K562 (cell line): ENCODE measurements around the gene THAP2. TPM values are rescaled to one million over a fixed set of nuclear protein-coding genes. Genes with fewer than 3 reads are reported as not detected.

Experiments
- ATAC-seq: fragments of 200-7000 bp; cut with Tn5 transposase; 3 replicates; pipeline ENCODE4 v1.9.1; 2020; ENCODE audit warnings: moderate library complexity
- BruUV-seq: library from RNA; stranded (reverse); fragments of 400-500 nt; replicated peaks from 2 replicates; lab custom pipeline; 2021; lab: Mats Ljungman, UMichigan
- CTCF ChIA-PET: fragments of 300-600 bp; formaldehyde crosslinking; extraction: SDS; loops from one replicate; lab custom pipeline; 2021; ENCODE audit warnings: low intra/inter-chr PET ratio; lab: Yijun Ruan, JAX
- POLR2A ChIA-PET: fragments of 300-600, 350-650 bp; sonication (Branson Sonifier 250); formaldehyde crosslinking; extraction: SDS; loops from one replicate; lab custom pipeline; 2021; ENCODE audit warnings: antibody characterized with exemption, inconsistent platforms; lab: Yijun Ruan, JAX
- DNase-seq, 4 experiments: peaks; one replicate each; pipeline versions ENCODE4 v3.0.0 to v3.0.0-alpha.2; 2011 to 2018; ENCODE audit warnings: low spot score in 3 of 4, mixed read lengths in 3 of 4; ENCODE audit errors: extremely low read depth in 1 of 4
- FAIRE-seq: peaks from 2 replicates; lab custom pipeline; 2011; peaks lifted over from hg19 to GRCh38; lab: Jason Lieb, UNC
- H2AFZ ChIP-seq: 2 replicates; pipeline ENCODE4 v1.6.0; 2011; ENCODE audit warnings: low read depth, low read length, control low read depth, inconsistent platforms
- H3K27ac ChIP-seq: fragments of 200-600 bp; 3 replicates; pipeline ENCODE4 v1.8.0; 2011; ENCODE audit warnings: low read depth, mild to moderate bottlenecking, control low read depth, inconsistent platforms, low read length, moderate library complexity, mixed read lengths; ENCODE audit errors: extremely low read depth
- H3K27me3 ChIP-seq, 2 experiments: fragments of 300-600 bp in 1 of 2; 2 replicates in 1 of 2; 3 replicates in 1 of 2; pipeline versions ENCODE4 v1.6.0 to v1.8.0; 2011; ENCODE audit warnings: inconsistent platforms in 2 of 2, low read length in 2 of 2, mild to moderate bottlenecking in 1 of 2, mixed read lengths in 1 of 2, moderate library complexity in 1 of 2; ENCODE audit not compliant: control insufficient read depth in 2 of 2, insufficient read depth in 2 of 2
- H3K36me3 ChIP-seq: fragments of 300-600 bp; 3 replicates; pipeline ENCODE4 v1.8.0; 2011; ENCODE audit warnings: mild to moderate bottlenecking, low read length, inconsistent platforms; ENCODE audit not compliant: control insufficient read depth, insufficient read depth
- H3K4me1 ChIP-seq, 2 experiments: fragments of 200-600 bp in 1 of 2; replicated peaks in 1 of 2; 2 replicates in 1 of 2; 3 replicates in 1 of 2; pipeline versions ENCODE4 v1.5.1 to v1.8.0; 2011; ENCODE audit warnings: inconsistent platforms in 2 of 2, low read length in 2 of 2, mild to moderate bottlenecking in 1 of 2, mixed read lengths in 1 of 2, moderate library complexity in 1 of 2; ENCODE audit not compliant: control insufficient read depth in 2 of 2, insufficient read depth in 2 of 2
- H3K4me2 ChIP-seq: 2 replicates; pipeline ENCODE4 v1.6.1; 2011; ENCODE audit warnings: low read length, control low read depth, inconsistent platforms, mixed read lengths; ENCODE audit not compliant: insufficient read depth
- H3K4me3 ChIP-seq: fragments of 200-600 bp; sonication (generic), shearing (Covaris generic); 2 replicates; pipeline ENCODE4 v1.5.1; 2016; ENCODE audit warnings: control low read depth, inconsistent platforms
- H3K79me2 ChIP-seq: fragments of 200-600 bp; 3 replicates; pipeline ENCODE4 v1.8.0; 2011; ENCODE audit warnings: low read length, inconsistent platforms; ENCODE audit not compliant: control insufficient read depth, insufficient read depth
- H3K9ac ChIP-seq, 2 experiments: 2 replicates each; pipeline versions ENCODE4 v1.6.0 to v1.6.1; 2011; ENCODE audit warnings: low read depth in 2 of 2, low read length in 2 of 2, control low read depth in 1 of 2, inconsistent platforms in 1 of 2, mild to moderate bottlenecking in 1 of 2, mixed read lengths in 1 of 2; ENCODE audit not compliant: insufficient read depth in 1 of 2
- H3K9me1 ChIP-seq: one replicate; pipeline ENCODE4 v1.6.0; 2011; ENCODE audit warnings: inconsistent platforms, mild to moderate bottlenecking, low read length, moderate library complexity; ENCODE audit not compliant: control insufficient read depth, insufficient read depth
- H3K9me3 ChIP-seq: replicated peaks from 2 replicates; pipeline ENCODE4 v1.5.1; 2011; ENCODE audit warnings: low read depth, low read length, inconsistent platforms; ENCODE audit not compliant: control insufficient read depth, insufficient read depth
- H4K20me1 ChIP-seq: replicated peaks from 2 replicates; pipeline ENCODE4 v1.6.1; 2011; ENCODE audit warnings: low read length, inconsistent platforms, mixed read lengths; ENCODE audit not compliant: control insufficient read depth, insufficient read depth
- ADNP ChIP-seq: fragments of 200-800 bp; sonication (Bioruptor generic); IDR thresholded peaks from 2 replicates; pipeline ENCODE4 v1.6.1; 2016; ENCODE audit warnings: missing genetic modification characterization, missing compliant biosample characterization
- CBFA2T3 ChIP-seq: fragments of 450-650 bp; IDR thresholded peaks from 2 replicates; pipeline ENCODE4 v1.6.1; 2017
- HMBOX1 ChIP-seq: sonication (generic); IDR thresholded peaks from 2 replicates; pipeline ENCODE4 v1.6.1; 2016
- HMGN3 ChIP-seq: IDR thresholded peaks from 2 replicates; pipeline ENCODE4 v1.6.1; 2011; ENCODE audit warnings: borderline replicate concordance, low read depth, mild to moderate bottlenecking, mixed read lengths, low read length; ENCODE audit not compliant: insufficient read length; ENCODE audit errors: extremely low read depth
- IRF9 ChIP-seq: fragments of 450-650 bp; IDR thresholded peaks from 2 replicates; pipeline ENCODE4 v1.6.1; 2016; ENCODE audit warnings: missing biosample characterization, missing genetic modification characterization
- MYBL2 ChIP-seq, 2 experiments: fragments of 450-650 bp in 1 of 2; sonication (generic) in 1 of 2; formaldehyde crosslinking in 1 of 2; IDR thresholded peaks; 2 replicates each; pipeline versions ENCODE4 v1.6.1 to v1.8.1; 2017 to 2022; ENCODE audit warnings: borderline replicate concordance in 1 of 2, inconsistent platforms in 1 of 2, low read depth in 1 of 2, mild to moderate bottlenecking in 1 of 2, missing genetic modification reagents in 1 of 2, moderate library complexity in 1 of 2
- RBFOX2 ChIP-seq: fragments of 200-400 bp; formaldehyde crosslinking; IDR thresholded peaks from 2 replicates; pipeline ENCODE4 v1.6.1; 2017; ENCODE audit warnings: low read depth, mild to moderate bottlenecking, low read length, moderate library complexity
- ZBTB9 ChIP-seq: fragments of 450-650 bp; formaldehyde crosslinking; IDR thresholded peaks from 2 replicates; pipeline ENCODE4 v1.4.0; 2020; ENCODE audit warnings: mild to moderate bottlenecking, moderate library complexity
- ZC3H4 ChIP-seq: sonication (generic); formaldehyde crosslinking; IDR thresholded peaks from 2 replicates; pipeline ENCODE4 v1.9.0; 2021; ENCODE audit warnings: missing genetic modification reagents, borderline replicate concordance
- ZNF224 ChIP-seq: sonication (generic); formaldehyde crosslinking; IDR thresholded peaks from 2 replicates; pipeline ENCODE4 v1.8.0; 2022; ENCODE audit warnings: mild to moderate bottlenecking, missing genetic modification reagents
- ZNF282 ChIP-seq: sonication (generic); formaldehyde crosslinking; IDR thresholded peaks from 2 replicates; pipeline ENCODE4 v1.8.1; 2023; ENCODE audit warnings: missing genetic modification reagents
- ZNF778 ChIP-seq: fragments of 450-650 bp; formaldehyde crosslinking; IDR thresholded peaks from 2 replicates; pipeline ENCODE4 v1.4.0; 2020; ENCODE audit warnings: mild to moderate bottlenecking, moderate library complexity
- WGBS: fragments of 100-300 bp; shearing (Covaris generic); methylation state at CpG from one replicate; pipeline ENCODE4 v1.1.6; 2016; ENCODE audit warnings: low coverage, mixed read lengths; ENCODE audit not compliant: insufficient coverage; ENCODE audit errors: missing lambda C conversion rate; 5-methylcytosine and 5-hydroxymethylcytosine counted together
- in situ Hi-C: fragments of 300-500 bp; cut with MboI; formaldehyde crosslinking; loops from 4 replicates; pipeline ENCODE4 v1.15.0; 2018; ENCODE audit warnings: inconsistent platforms, mixed read lengths
- intact Hi-C: fragments of 100-400 bp; cut with micrococcal nuclease; formaldehyde crosslinking; loops from 2 replicates; pipeline ENCODE4 v1.14.2; 2022
- polyA plus RNA-seq, 8 experiments: library from polyadenylated mRNA; depleted of rRNA in 4 of 8; stranded (reverse) in 5 of 8; unstranded in 3 of 8; fragments of >200 nt; fragmentation: Nextera tagmentation in 2 of 8; fragmentation: Illumina TruSeq in 1 of 8; extraction: Ambion mirVana in 2 of 8; extraction: Trizol in 1 of 8; gene quantifications; 2 replicates each; pipeline versions ENCODE4 v1.2.1 to v1.2.3, GENCODE V29; 2011 to 2014; ENCODE audit warnings: inconsistent platforms in 1 of 8, missing spikeins in 1 of 8
- total RNA-seq, 7 experiments: library from RNA; depleted of rRNA in 6 of 7; stranded (reverse); fragments of >200 nt in 6 of 7; fragmentation: Illumina TruSeq in 2 of 7; extraction: Trizol in 2 of 7; gene quantifications; 2 replicates each; pipeline versions ENCODE4 v1.2.1 to v1.2.3, GENCODE V29; 2011 to 2021; ENCODE audit warnings: low replicate concordance in 1 of 7

THAP2 gene
- total and polyA plus RNA-seq, 9 of the 15 experiments (the other 6 are each of a cell fraction or from before 2014, with no cell fraction given) = 1.8 to 18.9 (median 7.3) TPM

GRCh38 chr12:71655907-71656306, 8.2 kb upstream of the THAP2 start:
- Histone ChIP-seq H3K9me3 (peaks cover 11% of the 10 kb centered on the region), H3K4me3 (no peak overlapping the region), H3K9me1 (no peaks in the 10 kb centered on the region), H3K27ac (no peak overlapping the region)
- intact Hi-C loops = no loop called here
- TF ChIP-seq HMBOX1 (peak; percentile 53; the same call in 1 of the 2 replicates), ZNF224 (no peak)
- TF ChIP-seq, all 486 proteins: peak for 1
- Histone ChIP-seq H3K9ac (no peak overlapping the region), H3K4me2 (no peak overlapping the region), H3K36me3 (peaks cover 91% of the 10 kb centered on the region), H3K4me1 (peaks cover 1 to 9% of the 10 kb centered on the region in 2 experiments; a peak in 1 of 5 replicates), H2AFZ (no peak overlapping the region), H4K20me1 (no peaks in the 10 kb centered on the region), H3K79me2 (peaks cover 91% of the 10 kb centered on the region), H3K27me3 (no peaks in the 10 kb centered on the region)
- no TSS peak for BruUV-seq
- no peak for DNase-seq
- FAIRE-seq = no peak
- ChIA-PET CTCF (no interaction called here), POLR2A (interaction anchor here (1.4 kb wide), 1 partner anchor 30 kb away, joined by 3 read pairs; the partner anchor contains the start of gene TMEM19)
- in situ Hi-C loops = no loop called here
- ATAC-seq = peak; percentile 50
- WGBS = 75% methylated on average over 1 of the region's 1 CpG

GRCh38 chr12:71656740-71657139, 7.4 kb upstream of the THAP2 start:
- no peak for DNase-seq
- in situ Hi-C loops = no loop called here
- FAIRE-seq = no peak
- Histone ChIP-seq H3K4me2 (no peak overlapping the region), H2AFZ (no peak overlapping the region), H3K4me3 (no peak overlapping the region), H3K79me2 (peaks cover 90% of the 10 kb centered on the region), H3K9me3 (peaks cover 11% of the 10 kb centered on the region), H3K27me3 (no peaks in the 10 kb centered on the region), H3K4me1 (peaks cover 4 to 9% of the 10 kb centered on the region in 2 experiments; a peak in 1 of 5 replicates), H4K20me1 (peaks cover 4% of the 10 kb centered on the region; the same call in 1 of the 2 replicates), H3K36me3 (peaks cover 82% of the 10 kb centered on the region), H3K27ac (no peak overlapping the region; the same call in 2 of the 3 replicates), H3K9me1 (no peaks in the 10 kb centered on the region), H3K9ac (no peak overlapping the region)
- POLR2A ChIA-PET = interaction anchor here (1.0 to 1.4 kb wide), 2 partner anchors 29 kb away, joined by 3 read pairs; partner anchors contain the start of gene TMEM19
- intact Hi-C loops = no loop called here
- WGBS = 58% methylated on average over 3 of the region's 3 CpGs
- no peak; the same call in 2 of the 3 replicates for ATAC-seq
- no TSS peak for BruUV-seq
- CTCF ChIA-PET = no interaction called here
- TF ChIP-seq ADNP (tag) (no peak), ZC3H4 (CRISPR knock-in tag) (no peak), MYBL2 (IDR thresholded peaks at IDR 0.05; ENCODE audit: low read depth) (peak; percentile 47; the same call in 1 of the 2 replicates), MYBL2 (CRISPR knock-in tag; IDR thresholded peaks at IDR 0.05; ENCODE audit: borderline replicate concordance) (no peak), ZNF282 (no peak), ZBTB9 (CRISPR knock-in tag) (no peak), CBFA2T3 (no peak), RBFOX2 (peak; percentile 8; the same call in 1 of the 2 replicates), IRF9 (tag) (no peak), ZNF778 (no peak), HMGN3 (no peak)
